ENCODE data around the gene PRKCH.

The PRKCH gene

DNA sequence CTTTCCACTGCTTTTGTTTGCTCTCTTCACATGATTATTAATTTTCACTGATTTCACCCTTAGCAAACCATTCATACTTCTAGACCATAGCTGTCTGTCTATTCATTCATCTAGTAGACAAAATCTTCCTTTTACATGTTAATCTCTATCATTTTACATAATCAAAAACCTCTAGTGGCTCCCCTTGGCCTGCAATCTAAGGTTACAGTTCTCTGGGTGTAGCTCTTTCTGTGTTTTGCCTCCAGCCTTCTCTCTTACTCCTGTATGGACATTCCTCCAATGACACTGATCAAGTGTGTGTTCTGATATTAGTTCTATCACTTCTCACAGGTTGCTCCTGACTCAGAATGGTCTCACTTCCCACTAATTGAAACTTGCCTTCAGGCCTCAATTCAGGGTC lies 56.4 kb downstream of the PRKCH start:
- H3K27ac ChIP-seq, result no peak overlapping the region
- no peak overlapping the region for H3K4me3 ChIP-seq
- TF ChIP-seq EZH2 (IDR thresholded peaks at IDR 0.05) (no peak), FOXP2 (optimal IDR thresholded peaks at IDR 0.05; ENCODE audit: control extremely low read depth, extremely low read length, insufficient read depth) (no peak), POLR2AphosphoS5 (IDR thresholded peaks at IDR 0.05; ENCODE audit: borderline replicate concordance, low read depth, low read length) (no peak)
- H3K36me3 ChIP-seq (ENCODE audit: insufficient read depth, low read length), result no peaks in the 10 kb centered on the region
- H3K9ac ChIP-seq (ENCODE audit: insufficient read length), result no peak overlapping the region
- no peaks in the 10 kb centered on the region for H3K9me3 ChIP-seq (ENCODE audit: low read depth, low read length)
- no peak for DNase-seq (ENCODE audit: low read depth, low spot score)

- Histone ChIP-seq H3K9me3 (ENCODE audit: low read depth, low read length) (no peaks in the 10 kb centered on the region), H3K27ac (no peak overlapping the region), H3K4me3 (no peak overlapping the region), H3K36me3 (ENCODE audit: insufficient read depth, low read length) (no peaks in the 10 kb centered on the region), H3K9ac (ENCODE audit: insufficient read length) (no peak overlapping the region)
- no peak for DNase-seq (ENCODE audit: low read depth, low spot score)
- TF ChIP-seq POLR2AphosphoS5 (IDR thresholded peaks at IDR 0.05; ENCODE audit: borderline replicate concordance, low read depth, low read length) (no peak), FOXP2 (optimal IDR thresholded peaks at IDR 0.05; ENCODE audit: control extremely low read depth, extremely low read length, insufficient read depth) (no peak), EZH2 (IDR thresholded peaks at IDR 0.05) (no peak)
Observed at GRCh38 chr14:61379639-61380184, 58.3 kb downstream of the PRKCH start.

DNA sequence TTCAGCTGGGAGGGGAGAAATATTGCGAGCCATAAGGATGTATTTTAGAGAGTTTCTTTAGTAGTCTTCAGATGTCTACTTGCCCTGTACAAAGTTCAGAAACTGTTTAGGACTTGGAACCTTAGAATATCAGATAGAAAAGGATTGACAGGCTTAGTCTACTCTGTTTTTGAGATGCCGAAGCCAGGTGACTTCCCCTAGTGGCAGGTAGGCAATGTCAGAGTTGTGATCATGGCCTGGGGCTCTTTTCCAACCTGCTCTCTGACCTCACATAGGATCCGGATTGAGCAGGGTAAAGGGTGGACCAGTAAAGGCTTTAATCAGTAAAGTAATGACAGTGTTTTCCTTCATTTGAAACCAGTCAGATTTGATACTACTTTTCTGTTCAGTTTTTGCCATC lies 59.6 kb downstream of the PRKCH start:
- DNase-seq (ENCODE audit: low read depth, low spot score), result no peak
- TF ChIP-seq FOXP2 (optimal IDR thresholded peaks at IDR 0.05; ENCODE audit: control extremely low read depth, extremely low read length, insufficient read depth) (no peak), EZH2 (IDR thresholded peaks at IDR 0.05) (no peak), POLR2AphosphoS5 (IDR thresholded peaks at IDR 0.05; ENCODE audit: borderline replicate concordance, low read depth, low read length) (no peak)
- no peak overlapping the region for H3K27ac ChIP-seq
- H3K9ac ChIP-seq (ENCODE audit: insufficient read length), result no peak overlapping the region
- H3K36me3 ChIP-seq (ENCODE audit: insufficient read depth, low read length), result no peaks in the 10 kb centered on the region
- no peaks in the 10 kb centered on the region for H3K9me3 ChIP-seq (ENCODE audit: low read depth, low read length)
- H3K4me3 ChIP-seq, result no peak overlapping the region

GRCh38 chr14:61381553-61381952 lies 60.2 kb downstream of the PRKCH start:
- no peak overlapping the region for H3K27ac ChIP-seq
- no peak for TF ChIP-seq POLR2AphosphoS5 (IDR thresholded peaks at IDR 0.05; ENCODE audit: borderline replicate concordance, low read depth, low read length)
- TF ChIP-seq EZH2 (IDR thresholded peaks at IDR 0.05), result no peak
- no peak for TF ChIP-seq FOXP2 (optimal IDR thresholded peaks at IDR 0.05; ENCODE audit: control extremely low read depth, extremely low read length, insufficient read depth)
- no peak overlapping the region for H3K4me3 ChIP-seq
- H3K36me3 ChIP-seq (ENCODE audit: insufficient read depth, low read length), result no peaks in the 10 kb centered on the region
- DNase-seq (ENCODE audit: low read depth, low spot score), result no peak
- no peaks in the 10 kb centered on the region for H3K9me3 ChIP-seq (ENCODE audit: low read depth, low read length)
- H3K9ac ChIP-seq (ENCODE audit: insufficient read length), result no peak overlapping the region

- Histone ChIP-seq H3K27ac (no peak overlapping the region), H3K9me3 (ENCODE audit: low read depth, low read length) (no peaks in the 10 kb centered on the region)
- TF ChIP-seq FOXP2 (optimal IDR thresholded peaks at IDR 0.05; ENCODE audit: control extremely low read depth, extremely low read length, insufficient read depth), result no peak
Observed at GRCh38 chr14:61382842-61383241, 61.5 kb downstream of the PRKCH start.

GRCh38 chr14:61385002-61385685 lies 63.8 kb downstream of the PRKCH start:
- H3K27ac ChIP-seq, result no peak overlapping the region
- no peak overlapping the region for H3K4me3 ChIP-seq
- H3K9ac ChIP-seq (ENCODE audit: insufficient read length), result no peak overlapping the region
- no peak for DNase-seq (ENCODE audit: low read depth, low spot score)
- TF ChIP-seq POLR2AphosphoS5 (IDR thresholded peaks at IDR 0.05; ENCODE audit: borderline replicate concordance, low read depth, low read length) (no peak), FOXP2 (optimal IDR thresholded peaks at IDR 0.05; ENCODE audit: control extremely low read depth, extremely low read length, insufficient read depth) (no peak), EZH2 (IDR thresholded peaks at IDR 0.05) (no peak)
- H3K36me3 ChIP-seq (ENCODE audit: insufficient read depth, low read length), result no peaks in the 10 kb centered on the region
- no peaks in the 10 kb centered on the region for H3K9me3 ChIP-seq (ENCODE audit: low read depth, low read length)

More at GRCh38 chr14:61382842-61383241, 61.5 kb downstream of the PRKCH start:
- Histone ChIP-seq H3K9ac (ENCODE audit: insufficient read length) (no peak overlapping the region), H3K36me3 (ENCODE audit: insufficient read depth, low read length) (no peaks in the 10 kb centered on the region), H3K4me3 (no peak overlapping the region)
- no peak for DNase-seq (ENCODE audit: low read depth, low spot score)

DNA sequence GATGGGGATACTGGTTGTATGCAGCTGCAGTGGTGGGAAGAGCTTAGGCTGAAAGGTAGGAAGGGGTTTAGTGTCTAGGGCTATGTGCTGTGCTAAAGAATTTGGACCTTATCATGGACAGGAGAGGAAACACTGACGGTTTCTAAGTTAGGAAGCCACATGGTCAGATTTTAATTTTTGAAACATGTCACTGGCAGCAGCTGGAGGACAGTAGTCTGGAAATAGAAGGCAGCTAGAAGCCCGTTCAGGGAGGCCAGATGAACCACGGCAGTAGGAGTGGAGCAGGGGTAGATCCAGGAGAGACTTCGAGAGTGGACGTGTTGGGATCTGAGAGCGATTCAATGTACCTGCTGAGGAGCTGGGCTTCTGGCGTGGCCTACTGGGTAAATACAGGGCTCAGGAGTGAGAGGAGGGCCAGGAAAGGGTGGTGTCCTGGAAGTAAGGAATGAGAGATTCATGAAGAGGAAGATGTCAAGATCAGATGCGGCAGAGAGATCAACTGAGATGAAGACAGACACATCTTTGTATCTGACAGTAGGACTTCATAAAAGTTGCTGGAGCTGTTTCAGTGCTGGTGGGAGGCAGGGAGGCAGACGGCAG lies 64.9 kb downstream of the PRKCH start:
- Histone ChIP-seq H3K4me3 (no peak overlapping the region), H3K9ac (ENCODE audit: insufficient read length) (no peak overlapping the region), H3K36me3 (ENCODE audit: insufficient read depth, low read length) (no peaks in the 10 kb centered on the region), H3K27ac (no peak overlapping the region), H3K9me3 (ENCODE audit: low read depth, low read length) (no peaks in the 10 kb centered on the region)
- TF ChIP-seq FOXP2 (optimal IDR thresholded peaks at IDR 0.05; ENCODE audit: control extremely low read depth, extremely low read length, insufficient read depth), result no peak
- no peak for TF ChIP-seq POLR2AphosphoS5 (IDR thresholded peaks at IDR 0.05; ENCODE audit: borderline replicate concordance, low read depth, low read length)
- no peak for TF ChIP-seq EZH2 (IDR thresholded peaks at IDR 0.05)
- no peak for DNase-seq (ENCODE audit: low read depth, low spot score)

DNA sequence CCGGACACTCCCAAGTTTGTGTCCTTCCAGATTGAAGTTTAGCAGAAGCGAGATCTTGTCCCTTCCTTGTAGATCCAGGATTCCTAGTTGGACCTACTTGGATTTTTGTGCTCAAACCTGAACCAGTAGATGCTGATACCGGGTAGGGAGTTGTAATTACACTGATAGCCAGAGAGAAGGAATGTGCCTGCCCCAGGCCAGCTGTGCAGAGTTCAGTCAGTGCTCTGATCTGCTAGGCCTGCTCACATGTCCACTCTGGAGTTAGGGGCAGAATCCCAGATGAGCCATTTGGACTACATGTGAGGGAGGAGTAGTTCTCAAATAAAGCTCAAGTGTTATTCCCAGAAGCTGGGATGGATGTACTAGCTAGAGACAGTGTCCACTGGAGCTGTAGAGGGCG lies 65.7 kb downstream of the PRKCH start:
- no peaks in the 10 kb centered on the region for H3K9me3 ChIP-seq (ENCODE audit: low read depth, low read length)
- no peaks in the 10 kb centered on the region for H3K36me3 ChIP-seq (ENCODE audit: insufficient read depth, low read length)
- DNase-seq (ENCODE audit: low read depth, low spot score), result no peak
- TF ChIP-seq FOXP2 (optimal IDR thresholded peaks at IDR 0.05; ENCODE audit: control extremely low read depth, extremely low read length, insufficient read depth) (no peak), POLR2AphosphoS5 (IDR thresholded peaks at IDR 0.05; ENCODE audit: borderline replicate concordance, low read depth, low read length) (no peak), EZH2 (IDR thresholded peaks at IDR 0.05) (no peak)
- no peak overlapping the region for H3K27ac ChIP-seq
- no peak overlapping the region for H3K9ac ChIP-seq (ENCODE audit: insufficient read length)
- H3K4me3 ChIP-seq, result no peak overlapping the region

All from SK-N-MC (cell line).